Measurements from ENCODE around the gene NOL4L.

Gene NOL4L

GRCh38 chr20:32555584-32555983 lies 29.5 kb downstream of the NOL4L start:
- TF ChIP-seq MAX (IDR thresholded peaks at IDR 0.05; ENCODE audit: low read depth, low read length) (no peak), CTCF (IDR thresholded peaks at IDR 0.05; ENCODE audit: low read depth, low read length) (no peak), POLR2A (IDR thresholded peaks at IDR 0.05; ENCODE audit: extremely low read depth, insufficient read length) (no peak), MYC (IDR thresholded peaks at IDR 0.05; ENCODE audit: low read depth, low read length) (no peak)
- DNase-seq (ENCODE audit: low read depth) = no peak
- H3K4me3 ChIP-seq (ENCODE audit: low read depth, low read length) = no peak overlapping the region

- TF ChIP-seq CTCF (IDR thresholded peaks at IDR 0.05; ENCODE audit: low read depth, low read length) (no peak), MAX (IDR thresholded peaks at IDR 0.05; ENCODE audit: low read depth, low read length) (no peak), MYC (IDR thresholded peaks at IDR 0.05; ENCODE audit: low read depth, low read length) (no peak), POLR2A (IDR thresholded peaks at IDR 0.05; ENCODE audit: extremely low read depth, insufficient read length) (no peak)
- DNase-seq (ENCODE audit: low read depth) = no peak
These were observed 30.2 kb downstream of the NOL4L start for GRCh38 chr20:32554965-32555289.

GRCh38 chr20:32553618-32554017 lies 31.5 kb downstream of the NOL4L start:
- H3K4me3 ChIP-seq (ENCODE audit: low read depth, low read length) = no peak overlapping the region
- DNase-seq (ENCODE audit: low read depth) = no peak
- TF ChIP-seq MAX (IDR thresholded peaks at IDR 0.05; ENCODE audit: low read depth, low read length) (no peak), POLR2A (IDR thresholded peaks at IDR 0.05; ENCODE audit: extremely low read depth, insufficient read length) (no peak), CTCF (IDR thresholded peaks at IDR 0.05; ENCODE audit: low read depth, low read length) (no peak), MYC (IDR thresholded peaks at IDR 0.05; ENCODE audit: low read depth, low read length) (no peak)

More at GRCh38 chr20:32554965-32555289, 30.2 kb downstream of the NOL4L start:
- no peak overlapping the region for H3K4me3 ChIP-seq (ENCODE audit: low read depth, low read length)

- no peak for TF ChIP-seq MYC (IDR thresholded peaks at IDR 0.05; ENCODE audit: low read depth, low read length)
- no peak for TF ChIP-seq MAX (IDR thresholded peaks at IDR 0.05; ENCODE audit: low read depth, low read length)
- TF ChIP-seq POLR2A (IDR thresholded peaks at IDR 0.05; ENCODE audit: extremely low read depth, insufficient read length) = no peak
- no peak for TF ChIP-seq CTCF (IDR thresholded peaks at IDR 0.05; ENCODE audit: low read depth, low read length)
- no peak for DNase-seq (ENCODE audit: low read depth)
These were observed 33.4 kb downstream of the NOL4L start for GRCh38 chr20:32551693-32552092.

GRCh38 chr20:32549842-32550241 lies 35.3 kb downstream of the NOL4L start:
- DNase-seq (ENCODE audit: low read depth) = no peak
- TF ChIP-seq MAX (IDR thresholded peaks at IDR 0.05; ENCODE audit: low read depth, low read length) = no peak
- no peak for TF ChIP-seq MYC (IDR thresholded peaks at IDR 0.05; ENCODE audit: low read depth, low read length)
- no peak for TF ChIP-seq CTCF (IDR thresholded peaks at IDR 0.05; ENCODE audit: low read depth, low read length)
- no peak for TF ChIP-seq POLR2A (IDR thresholded peaks at IDR 0.05; ENCODE audit: extremely low read depth, insufficient read length)

More at GRCh38 chr20:32551693-32552092, 33.4 kb downstream of the NOL4L start:
- H3K4me3 ChIP-seq (ENCODE audit: low read depth, low read length) = no peak overlapping the region

GRCh38 chr20:32547753-32548034 lies 37.4 kb downstream of the NOL4L start:
- H3K4me3 ChIP-seq (ENCODE audit: low read depth, low read length) = no peak overlapping the region
- TF ChIP-seq MAX (IDR thresholded peaks at IDR 0.05; ENCODE audit: low read depth, low read length) (no peak), CTCF (IDR thresholded peaks at IDR 0.05; ENCODE audit: low read depth, low read length) (no peak), POLR2A (IDR thresholded peaks at IDR 0.05; ENCODE audit: extremely low read depth, insufficient read length) (no peak), MYC (IDR thresholded peaks at IDR 0.05; ENCODE audit: low read depth, low read length) (no peak)
- DNase-seq (ENCODE audit: low read depth) = no peak

More at GRCh38 chr20:32549842-32550241, 35.3 kb downstream of the NOL4L start:
- H3K4me3 ChIP-seq (ENCODE audit: low read depth, low read length) = no peak overlapping the region

All from NB4 (cell line).